NB4 (cell line): ENCODE results near the gene NDRG4.

Source experiments
- POLR2A ChIP-seq: IDR thresholded peaks from 2 replicates; pipeline ENCODE4 v1.6.1; 2011; ENCODE audit warnings: mild to moderate bottlenecking; ENCODE audit not compliant: insufficient read length; ENCODE audit errors: extremely low read depth
- TF ChIP-seq, protein P1 (sequence below): IDR thresholded peaks from one replicate; pipeline ENCODE4 v1.5.1; 2012; ENCODE audit warnings: low read depth, low read length

DNA sequence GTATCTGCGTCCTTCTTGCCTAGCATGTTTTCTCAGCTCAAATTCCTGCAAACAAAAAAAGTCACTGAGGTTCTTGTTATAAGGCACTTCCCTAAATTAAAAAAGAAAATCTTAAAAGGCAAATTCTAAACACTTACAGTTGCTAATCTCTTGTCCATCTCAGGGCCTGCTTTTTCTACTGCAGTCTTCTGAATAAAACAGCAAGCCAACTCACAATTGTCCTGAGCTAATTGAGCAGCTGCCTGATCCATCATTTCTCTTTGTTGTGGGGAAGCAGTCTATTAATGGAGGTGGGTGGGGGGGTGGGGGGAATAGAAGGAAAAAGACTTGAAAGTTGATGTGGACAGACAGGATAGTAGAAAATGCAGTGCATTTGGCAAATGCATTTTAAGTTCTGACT, 42.3 kb downstream of the NDRG4 start:
- TF ChIP-seq POLR2A: no peak
- TF ChIP-seq, protein P1, sequence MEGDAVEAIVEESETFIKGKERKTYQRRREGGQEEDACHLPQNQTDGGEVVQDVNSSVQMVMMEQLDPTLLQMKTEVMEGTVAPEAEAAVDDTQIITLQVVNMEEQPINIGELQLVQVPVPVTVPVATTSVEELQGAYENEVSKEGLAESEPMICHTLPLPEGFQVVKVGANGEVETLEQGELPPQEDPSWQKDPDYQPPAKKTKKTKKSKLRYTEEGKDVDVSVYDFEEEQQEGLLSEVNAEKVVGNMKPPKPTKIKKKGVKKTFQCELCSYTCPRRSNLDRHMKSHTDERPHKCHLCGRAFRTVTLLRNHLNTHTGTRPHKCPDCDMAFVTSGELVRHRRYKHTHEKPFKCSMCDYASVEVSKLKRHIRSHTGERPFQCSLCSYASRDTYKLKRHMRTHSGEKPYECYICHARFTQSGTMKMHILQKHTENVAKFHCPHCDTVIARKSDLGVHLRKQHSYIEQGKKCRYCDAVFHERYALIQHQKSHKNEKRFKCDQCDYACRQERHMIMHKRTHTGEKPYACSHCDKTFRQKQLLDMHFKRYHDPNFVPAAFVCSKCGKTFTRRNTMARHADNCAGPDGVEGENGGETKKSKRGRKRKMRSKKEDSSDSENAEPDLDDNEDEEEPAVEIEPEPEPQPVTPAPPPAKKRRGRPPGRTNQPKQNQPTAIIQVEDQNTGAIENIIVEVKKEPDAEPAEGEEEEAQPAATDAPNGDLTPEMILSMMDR: no peak
